HG02588 (cell line): ENCODE results near the gene CEP128.

Experiments used
- ATAC-seq: cut with Tn5 transposase; IDR thresholded peaks from one replicate; pipeline ENCODE4 v1.9.1; 2021; ENCODE audit warnings: mild to moderate bottlenecking, moderate library complexity; ENCODE audit not compliant: unreplicated experiment

CEP128 gene

GRCh38 chr14:80624581-80624980 is 317.0 kb downstream of the CEP128 start:
- ATAC-seq = no peak

GRCh38 chr14:80621701-80622100 is 319.8 kb downstream of the CEP128 start:
- ATAC-seq = no peak

- ATAC-seq = no peak
Measured at GRCh38 chr14:80620434-80620833, 321.1 kb downstream of the CEP128 start.

GRCh38 chr14:80618751-80619329 is 322.7 kb downstream of the CEP128 start:
- no peak for ATAC-seq

- peak; percentile 69 for ATAC-seq
Measured at GRCh38 chr14:80615831-80616230, 325.7 kb downstream of the CEP128 start.

GRCh38 chr14:80609055-80609454 is 332.5 kb downstream of the CEP128 start:
- no peak for ATAC-seq

GRCh38 chr14:80608563-80608962 is 333.0 kb downstream of the CEP128 start:
- no peak for ATAC-seq

GRCh38 chr14:80607430-80608190 is 333.9 kb downstream of the CEP128 start:
- ATAC-seq = no peak

GRCh38 chr14:80606347-80606772 is 335.2 kb downstream of the CEP128 start:
- no peak for ATAC-seq

GRCh38 chr14:80605536-80605935 is 336.0 kb downstream of the CEP128 start:
- no peak for ATAC-seq

- no peak for ATAC-seq
Measured at GRCh38 chr14:80602946-80603345, 338.6 kb downstream of the CEP128 start.

GRCh38 chr14:80587096-80587724 is 354.3 kb downstream of the CEP128 start:
- peak; percentile 90 for ATAC-seq

GRCh38 chr14:80586131-80586530 is 355.4 kb downstream of the CEP128 start:
- ATAC-seq = no peak

- no peak for ATAC-seq
Measured at GRCh38 chr14:80585506-80585835, 356.1 kb downstream of the CEP128 start.

GRCh38 chr14:80584744-80585505 is 356.6 kb downstream of the CEP128 start:
- ATAC-seq = no peak

GRCh38 chr14:80577599-80577998 is 363.9 kb downstream of the CEP128 start:
- no peak for ATAC-seq

- ATAC-seq = no peak
Measured at GRCh38 chr14:80576401-80576800, 365.1 kb downstream of the CEP128 start.

- no peak for ATAC-seq
Measured at GRCh38 chr14:80575763-80576162, 365.8 kb downstream of the CEP128 start.

- no peak for ATAC-seq
Measured at GRCh38 chr14:80572666-80573065, 368.9 kb downstream of the CEP128 start.

- ATAC-seq = no peak
Measured at GRCh38 chr14:80570930-80571298, 370.6 kb downstream of the CEP128 start.

GRCh38 chr14:80567905-80568536 is 373.5 kb downstream of the CEP128 start:
- no peak for ATAC-seq
